Umbilical cord (tissue), 1 donor: ENCODE measurements around the gene KLK5. TPM values are rescaled to one million over a fixed set of nuclear protein-coding genes. Genes with fewer than 3 reads are reported as not detected.

Experiments
- total RNA-seq: library from RNA; depleted of rRNA; stranded (reverse); fragments of >200 nt; gene quantifications from one replicate; pipeline ENCODE4 v1.2.3, GENCODE V29; 2014; ENCODE audit warnings: low replicate concordance; ENCODE audit not compliant: insufficient read depth

The KLK5 gene
- total RNA-seq, 1 donor from 2014 or later = not detected

Other genes starting within 250 kb of the KLK5 start
- gene SHANK1, start 233.2 kb downstream of the KLK5 start, total RNA-seq = 0.72 TPM
- gene CLEC11A, start 229.7 kb downstream of the KLK5 start, total RNA-seq = 65.5 TPM
- gene GPR32, start 182.6 kb downstream of the KLK5 start, total RNA-seq = not detected
- not detected for gene ACP4, start 162.6 kb downstream of the KLK5 start, total RNA-seq
- not detected for gene KLK1, start 129.3 kb downstream of the KLK5 start, total RNA-seq
- 1.2 TPM for gene KLK15, start 119.5 kb downstream of the KLK5 start, total RNA-seq
- 0.48 TPM for gene KLK3, start 98.1 kb downstream of the KLK5 start, total RNA-seq
- gene KLK2, start 79.6 kb downstream of the KLK5 start, total RNA-seq = 9.6 TPM
- gene KLK4, start 41.6 kb downstream of the KLK5 start, total RNA-seq = 1.4 TPM
- gene KLK6, start 16.6 kb upstream of the KLK5 start, total RNA-seq = not detected
- gene KLK7, start 30.9 kb upstream of the KLK5 start, total RNA-seq = 0.72 TPM
- not detected for gene KLK8, start 48.6 kb upstream of the KLK5 start, total RNA-seq
- 0.24 TPM for gene KLK10, start 66.7 kb upstream of the KLK5 start, total RNA-seq
- gene KLK11, start 73.6 kb upstream of the KLK5 start, total RNA-seq = 3.9 TPM
- not detected for gene KLK12, start 82.0 kb upstream of the KLK5 start, total RNA-seq
- gene KLK13, start 112.1 kb upstream of the KLK5 start, total RNA-seq = not detected
- gene KLK14, start 129.8 kb upstream of the KLK5 start, total RNA-seq = not detected
- gene CTU1, start 155.4 kb upstream of the KLK5 start, total RNA-seq = 9.4 TPM
- gene SIGLEC9, start 171.9 kb upstream of the KLK5 start, total RNA-seq = 2.2 TPM
- gene SIGLEC7, start 189.3 kb upstream of the KLK5 start, total RNA-seq = 3.1 TPM